GM11168 (cell line): ENCODE results near the gene AIFM2.
"Not testable (repeated sequence)": the region's sequence is repeated elsewhere in the genome, so short reads cannot be mapped to it uniquely, and the experiment has no call there.

Source experiments
- in situ Hi-C: fragments of 300-500 bp; cut with MboI; formaldehyde crosslinking; loops from one replicate; pipeline ENCODE4 v1.12.0; 2022; ENCODE audit warnings: low sequenced_read_pairs; ENCODE audit not compliant: unreplicated experiment

The AIFM2 gene

DNA sequence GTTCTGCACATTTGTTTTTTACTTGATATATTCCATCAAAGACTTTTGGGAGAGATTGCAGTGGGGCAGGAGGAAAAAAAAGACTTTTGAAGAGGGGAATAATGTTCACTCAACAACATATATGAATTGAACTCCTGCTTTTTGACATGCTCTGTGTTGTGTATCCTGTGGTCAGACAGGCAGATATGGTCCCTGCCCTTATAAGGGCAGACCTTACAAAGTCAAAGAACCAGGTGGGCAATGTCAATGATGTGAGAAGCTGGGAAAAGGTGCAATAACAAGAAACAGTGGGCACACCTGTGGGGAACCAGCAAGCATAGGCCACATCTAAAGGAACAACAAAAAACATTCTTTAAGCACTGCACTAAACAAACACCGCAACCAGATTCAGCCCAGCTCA lies 8.2 kb downstream of the AIFM2 start:
- in situ Hi-C loops: no loop called here

DNA sequence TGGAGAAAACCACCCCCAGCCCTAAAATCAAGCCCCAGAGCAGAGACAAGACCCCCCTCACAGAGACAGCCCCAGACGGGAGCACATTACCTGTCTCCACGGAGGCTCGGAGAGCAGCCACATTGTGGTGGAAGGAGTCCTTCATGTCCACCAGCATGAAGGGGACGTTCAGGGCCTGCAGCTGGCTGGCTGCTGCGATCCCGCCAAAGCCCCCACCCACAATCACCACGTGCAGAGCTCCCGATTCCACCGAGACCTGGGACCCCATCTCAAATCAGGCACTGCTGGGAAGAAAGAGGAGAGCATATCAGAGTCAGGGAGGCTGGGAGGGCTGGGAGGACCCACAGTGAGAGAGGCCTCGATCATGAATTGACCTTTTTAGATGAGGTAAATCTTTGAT lies 8.8 kb downstream of the AIFM2 start:
- in situ Hi-C loops: no loop called here

DNA sequence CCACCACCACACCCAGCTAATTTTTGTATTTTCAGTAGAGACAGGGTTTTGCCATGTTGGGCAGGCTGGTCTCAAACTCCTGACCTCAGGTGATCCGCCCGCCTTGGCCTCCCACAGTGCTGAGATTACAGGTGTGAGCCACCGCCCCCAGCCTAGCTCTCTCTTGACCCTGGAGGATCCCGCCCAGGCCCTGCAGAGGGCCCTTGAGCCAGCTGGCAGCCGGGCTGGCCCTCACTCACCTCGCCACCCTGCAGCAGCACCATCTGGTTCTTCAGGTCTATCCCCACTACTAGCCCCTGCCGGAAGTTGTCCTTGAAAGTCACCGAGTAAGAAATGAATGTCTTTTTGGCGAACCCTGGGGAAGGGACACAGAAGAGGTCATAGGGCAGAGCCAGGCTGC lies 9.5 kb downstream of the AIFM2 start:
- in situ Hi-C loops: not testable (repeated sequence)

DNA sequence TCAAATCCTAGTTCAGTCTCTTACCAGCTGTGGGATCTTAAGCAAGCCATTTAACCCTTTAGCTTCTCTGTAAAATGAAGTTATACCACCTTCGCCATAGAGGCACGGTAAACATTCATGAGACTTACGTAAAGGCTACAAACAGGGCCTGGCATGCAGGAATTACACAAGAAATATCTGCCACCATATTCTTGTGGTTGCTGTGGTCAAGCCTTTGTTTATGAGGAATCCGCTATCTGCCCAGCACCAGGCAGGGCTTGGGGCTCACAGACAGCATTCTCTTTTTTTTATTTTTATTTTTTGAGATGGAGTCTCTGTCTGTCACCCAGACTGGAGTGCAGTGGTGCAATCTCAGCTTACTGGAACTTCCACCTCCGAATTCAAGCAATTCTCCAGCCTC lies 9.9 kb downstream of the AIFM2 start:
- in situ Hi-C loops: no loop called here

DNA sequence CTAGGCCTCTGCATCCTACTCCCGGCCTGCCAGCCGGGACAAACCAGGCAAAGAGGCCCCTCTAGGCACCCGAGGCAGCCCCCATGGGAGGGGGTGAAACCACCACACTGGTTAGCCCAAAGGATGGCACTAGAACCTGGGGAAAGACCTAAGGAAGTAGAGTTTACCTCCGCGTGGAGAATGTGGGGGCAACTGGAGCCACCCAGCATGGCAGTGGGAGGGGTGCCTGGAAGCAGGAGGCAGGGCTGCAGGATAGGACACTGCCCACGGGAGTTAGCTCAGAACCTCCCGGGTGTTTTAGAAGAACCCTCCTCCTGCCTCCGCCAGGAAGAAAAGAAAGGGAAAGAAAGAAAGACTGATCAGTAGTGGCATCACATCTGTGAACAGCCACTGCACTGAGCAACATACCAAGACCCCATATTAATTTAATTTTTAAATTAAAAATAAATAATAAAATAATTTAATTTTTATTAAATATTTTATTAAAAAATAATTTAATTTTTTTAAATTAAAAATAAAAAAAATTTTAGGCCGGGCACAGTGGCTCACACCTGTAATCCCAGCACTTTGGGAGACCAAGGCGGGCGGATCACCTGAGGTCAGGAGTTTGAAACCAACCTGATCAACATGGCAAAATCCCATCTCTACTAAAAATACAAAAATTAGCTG lies 11.2 kb downstream of the AIFM2 start:
- in situ Hi-C loops: no loop called here

DNA sequence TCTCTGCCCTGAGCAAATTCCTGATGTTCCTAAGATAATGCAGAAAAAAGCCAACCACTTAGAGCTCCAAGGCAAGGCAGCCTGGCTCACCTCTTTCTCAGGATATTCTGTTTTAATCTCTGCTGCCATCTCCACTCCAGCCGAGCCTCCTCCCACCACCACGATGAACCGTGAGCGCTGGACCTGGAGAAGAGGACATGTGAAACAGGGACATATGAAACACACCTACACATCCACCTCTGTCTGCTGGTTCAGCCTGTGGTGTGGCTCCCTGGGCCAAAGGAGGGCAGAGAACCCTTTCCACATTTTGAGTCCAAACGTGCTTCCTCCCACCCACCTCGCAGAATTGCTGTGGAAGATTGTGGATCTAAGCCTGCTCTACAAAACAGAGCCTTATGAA lies 12.2 kb downstream of the AIFM2 start:
- in situ Hi-C loops: no loop called here

DNA sequence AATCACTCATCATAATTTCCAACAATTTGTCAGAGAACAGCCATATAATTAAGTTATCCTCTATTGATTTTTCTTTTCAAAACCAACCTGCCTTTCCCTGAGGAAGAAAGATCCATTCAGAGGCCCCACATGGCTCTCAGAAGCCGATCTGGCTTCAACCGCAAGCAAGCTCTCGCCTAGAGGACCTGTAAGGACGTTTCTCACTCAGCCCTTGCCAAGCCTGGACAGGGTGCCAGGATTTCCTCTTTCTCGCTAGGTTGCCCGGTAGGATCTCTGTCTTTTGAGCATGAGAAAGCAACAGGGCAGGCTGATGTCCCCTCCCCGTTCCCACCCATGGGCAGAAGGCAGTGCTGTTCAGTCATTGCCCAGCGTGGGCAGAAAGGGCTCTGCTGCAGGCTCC lies 13.0 kb downstream of the AIFM2 start:
- in situ Hi-C loops: no loop called here

DNA sequence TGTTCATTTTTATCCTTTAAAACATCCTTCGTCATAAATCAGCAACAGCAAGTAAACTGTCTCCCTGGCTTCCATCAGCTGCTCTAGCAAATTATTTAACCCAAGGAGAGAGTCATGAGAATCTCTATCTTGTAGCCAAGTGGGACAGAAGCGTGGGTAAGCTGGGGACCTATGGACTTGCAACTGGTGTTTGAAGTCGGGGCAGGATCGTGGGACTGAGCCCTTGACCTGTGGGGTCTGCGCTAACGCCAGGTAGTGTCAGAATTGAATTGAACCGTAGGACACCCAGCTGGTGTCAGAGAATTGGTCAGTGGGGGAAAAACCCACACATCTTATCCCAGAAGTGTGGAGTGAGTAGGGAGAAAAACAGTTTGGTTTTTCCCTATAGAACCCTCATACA lies 13.4 kb downstream of the AIFM2 start:
- in situ Hi-C loops: no loop called here

DNA sequence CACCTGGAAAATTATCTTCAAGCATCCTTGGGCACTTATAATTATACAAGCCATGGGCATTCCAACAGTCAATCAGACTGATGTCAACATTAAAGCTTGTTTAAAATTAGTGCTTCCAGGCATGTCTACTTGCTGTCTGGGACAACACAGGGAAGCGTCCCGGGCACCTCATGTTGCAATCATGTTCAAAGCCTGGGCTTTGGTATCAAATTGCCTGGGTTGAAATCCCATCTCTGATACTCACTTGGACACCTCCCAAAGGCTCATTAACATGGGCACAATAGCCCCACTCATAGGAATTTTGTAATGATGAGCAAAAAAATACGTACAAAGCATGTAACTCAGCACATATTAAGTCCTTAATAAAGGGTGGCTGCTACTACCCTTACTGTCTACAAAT lies 14.4 kb downstream of the AIFM2 start:
- in situ Hi-C loops: no loop called here

DNA sequence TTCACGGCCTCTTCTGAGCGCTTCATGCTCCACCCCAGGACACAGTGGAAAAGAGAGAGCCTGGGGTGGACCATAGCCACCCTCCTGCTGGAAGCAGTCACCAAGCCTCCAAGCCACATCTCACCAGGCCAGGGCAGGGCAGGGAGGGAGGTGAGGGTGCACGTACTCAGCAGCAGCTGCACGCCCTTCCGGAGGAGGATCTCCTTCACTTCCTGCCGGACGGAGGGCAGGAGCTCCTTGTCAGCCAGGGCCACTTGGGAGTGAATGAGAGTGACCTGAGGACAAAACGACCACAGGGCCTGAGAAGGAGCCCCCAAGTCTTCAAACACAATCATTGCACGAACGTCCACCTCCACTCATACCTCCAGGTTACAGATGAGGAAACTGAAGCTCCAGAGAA lies 15.0 kb downstream of the AIFM2 start:
- in situ Hi-C loops: no loop called here

DNA sequence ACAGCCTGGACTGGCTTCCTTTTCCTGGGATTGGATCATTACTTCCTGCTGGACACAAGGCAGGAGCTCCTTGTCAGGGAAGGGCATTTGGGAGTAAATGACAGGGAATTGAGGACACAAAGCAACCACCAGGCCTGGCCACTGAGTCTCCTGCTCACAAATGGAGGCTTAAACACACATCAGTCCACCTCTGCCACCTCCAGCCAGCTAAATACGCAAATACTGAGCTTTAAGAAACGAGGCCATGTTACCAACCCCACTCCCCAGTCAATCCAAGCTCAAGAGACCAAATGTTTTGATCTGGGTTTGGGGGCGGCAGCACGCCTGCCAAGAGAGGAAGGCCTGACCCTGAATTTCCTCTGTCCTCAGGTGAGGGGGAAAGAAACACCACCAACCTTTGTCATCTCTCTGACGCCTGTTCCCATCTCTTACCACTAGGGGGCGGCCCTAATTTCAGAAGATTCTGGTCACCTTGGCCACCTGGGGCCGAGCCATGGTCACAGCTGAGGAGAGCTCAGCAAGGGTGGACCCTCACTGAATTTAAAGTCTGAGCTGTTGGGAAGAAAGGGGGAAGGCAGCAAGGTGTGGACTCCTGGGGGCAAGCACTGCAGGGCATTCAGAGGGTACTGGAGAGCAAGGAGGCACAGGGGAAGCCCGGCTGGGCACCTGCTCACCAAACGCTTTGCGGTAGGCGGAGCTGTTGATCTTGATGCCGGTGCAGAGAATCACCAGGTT lies 16.5 kb downstream of the AIFM2 start:
- in situ Hi-C loops: no loop called here

DNA sequence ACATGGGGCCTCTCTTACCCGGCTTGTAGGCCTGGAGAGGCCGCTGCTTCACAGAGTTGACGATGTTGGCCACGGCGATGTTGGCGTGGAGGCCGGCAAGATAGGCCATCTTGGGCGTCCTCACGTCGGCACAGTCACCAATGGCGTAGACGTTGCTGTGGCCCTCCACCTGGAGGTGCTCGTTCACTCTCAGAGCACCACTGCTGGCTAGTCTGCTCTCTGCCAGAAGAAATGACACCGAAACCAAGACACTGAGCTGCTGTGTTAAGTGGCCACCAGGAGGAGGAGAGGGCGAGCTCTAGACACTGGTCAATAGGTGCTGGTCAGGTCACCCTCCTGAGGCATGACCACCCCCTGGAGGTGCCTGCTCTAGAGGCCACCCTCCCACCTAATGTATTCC lies 17.7 kb downstream of the AIFM2 start:
- in situ Hi-C loops: no loop called here

DNA sequence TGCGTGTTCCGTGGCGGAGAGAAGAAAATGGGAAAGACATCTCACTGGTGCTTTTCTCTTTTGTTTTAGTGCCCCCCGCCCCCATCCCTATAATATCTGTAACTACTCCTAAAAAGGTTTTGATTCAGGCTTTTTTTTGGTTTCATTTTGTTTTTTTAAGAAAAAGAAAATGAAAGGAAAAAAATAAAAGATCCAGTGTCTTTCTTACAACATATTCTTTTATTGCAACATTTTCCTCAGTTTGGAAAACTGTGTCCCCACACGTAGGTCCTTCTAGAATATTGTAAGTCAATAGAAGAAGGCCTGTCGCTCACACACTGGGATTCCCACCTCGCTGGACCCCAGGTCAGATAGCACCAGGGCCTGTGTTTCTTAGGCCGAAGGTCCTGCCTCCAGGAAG lies 20.6 kb downstream of the AIFM2 start:
- in situ Hi-C loops: no loop called here

DNA sequence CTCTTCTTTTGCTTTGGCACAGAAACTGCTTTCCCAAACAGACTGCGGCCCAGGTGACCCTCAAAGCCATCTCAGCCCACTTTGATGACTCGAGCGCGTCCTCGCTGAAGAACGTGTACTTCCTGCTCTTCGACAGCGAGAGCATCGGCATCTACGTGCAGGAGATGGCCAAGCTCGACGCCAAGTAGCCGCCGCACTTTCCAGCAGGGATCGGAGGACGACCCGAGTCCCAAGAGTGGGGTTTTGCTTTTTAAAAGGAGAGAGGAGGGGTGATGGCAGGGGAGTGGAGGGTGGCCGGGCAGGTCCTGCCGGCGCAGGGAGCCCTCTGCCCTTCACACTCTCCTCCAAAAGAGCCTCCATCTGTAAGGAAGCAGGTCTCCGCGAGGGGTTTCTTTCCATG lies 21.1 kb downstream of the AIFM2 start:
- in situ Hi-C loops: no loop called here

DNA sequence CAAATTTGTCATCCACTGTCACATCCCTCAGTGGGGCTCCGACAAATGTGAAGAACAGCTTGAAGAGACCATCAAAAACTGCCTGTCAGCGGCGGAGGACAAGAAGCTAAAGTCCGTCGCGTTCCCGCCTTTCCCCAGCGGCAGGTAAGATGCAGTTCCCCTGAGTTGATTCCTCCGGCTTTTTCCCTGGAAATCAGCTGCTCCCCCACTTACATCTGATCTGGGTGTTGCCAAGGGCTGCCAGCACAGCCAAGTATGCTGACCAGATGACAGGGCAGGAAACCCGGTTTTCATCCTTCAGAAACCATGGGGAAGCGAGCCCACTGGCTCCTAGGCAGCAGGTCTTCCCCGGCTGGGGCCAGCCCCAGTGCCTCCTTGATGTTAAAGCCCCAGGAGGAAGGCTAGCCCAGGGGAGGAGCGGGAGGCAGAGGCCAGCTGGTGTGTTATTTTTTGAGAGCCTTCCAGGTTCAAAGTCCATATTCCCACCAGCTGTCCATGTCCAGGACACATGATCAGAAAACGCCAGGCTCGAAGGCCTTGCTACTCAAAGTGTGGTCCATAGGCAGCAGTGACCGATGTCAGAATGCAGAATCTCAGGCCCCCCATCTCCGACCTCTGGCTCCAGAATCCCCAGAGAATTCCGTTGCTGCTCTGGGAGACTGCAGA lies 23.4 kb downstream of the AIFM2 start:
- in situ Hi-C loops: no loop called here

DNA sequence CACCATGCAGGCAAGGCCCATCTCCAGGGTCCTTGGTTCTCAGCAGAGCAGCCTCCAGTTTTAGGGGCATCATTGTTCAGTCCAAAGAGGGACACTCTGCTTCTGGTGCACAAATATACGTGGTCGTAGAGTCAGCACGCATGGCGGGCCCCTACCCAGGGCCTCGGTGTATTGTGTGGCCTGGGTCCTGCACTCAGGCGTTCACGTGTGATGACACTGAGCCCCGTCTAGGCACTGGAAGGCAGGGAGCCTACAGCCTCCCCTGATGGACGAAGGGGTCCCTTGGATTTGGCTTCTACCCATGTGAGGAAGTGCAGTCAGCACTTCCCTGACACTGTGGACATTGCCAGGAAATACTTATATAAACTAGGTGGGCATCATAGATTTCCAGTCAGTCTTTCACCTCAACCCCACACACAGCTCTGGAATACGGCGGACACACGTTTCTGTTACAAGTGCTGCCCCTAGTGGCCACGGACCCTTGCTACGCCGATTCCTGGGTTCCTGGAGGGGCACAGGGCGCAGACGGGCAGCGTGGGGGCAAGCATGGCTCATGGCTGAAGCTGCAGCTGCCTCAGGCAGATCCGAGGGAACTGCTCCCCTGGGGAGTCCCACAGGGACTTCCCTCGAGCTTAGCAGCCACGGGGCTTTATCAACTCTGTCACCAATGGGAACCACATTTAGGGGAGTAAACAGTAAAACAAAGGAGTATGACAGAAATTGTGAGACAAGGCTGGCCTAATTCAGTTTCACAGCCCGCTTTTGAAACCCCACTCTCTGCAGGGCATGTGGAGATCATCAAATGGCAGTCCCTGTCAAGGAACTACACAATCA lies 25.4 kb downstream of the AIFM2 start:
- in situ Hi-C loops: no loop called here

DNA sequence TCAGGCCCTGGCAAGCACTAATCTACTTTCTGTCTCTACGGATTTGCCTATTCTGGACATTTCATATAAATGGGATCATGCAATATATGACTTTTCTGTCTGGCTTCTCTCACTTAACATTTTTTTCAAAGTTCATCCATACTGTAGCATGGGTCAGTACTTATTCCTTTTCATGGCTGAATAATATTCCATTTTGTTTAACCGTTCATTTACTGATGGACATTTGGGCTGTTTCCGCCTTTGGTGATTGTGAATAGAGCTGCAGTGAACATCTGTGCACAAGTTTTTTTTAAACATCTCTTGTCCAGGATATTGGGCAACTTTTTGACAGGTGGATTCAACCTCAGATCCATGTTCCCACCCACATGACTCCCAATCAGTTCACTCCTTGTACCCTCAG lies 31.0 kb downstream of the AIFM2 start:
- in situ Hi-C loops: no loop called here

DNA sequence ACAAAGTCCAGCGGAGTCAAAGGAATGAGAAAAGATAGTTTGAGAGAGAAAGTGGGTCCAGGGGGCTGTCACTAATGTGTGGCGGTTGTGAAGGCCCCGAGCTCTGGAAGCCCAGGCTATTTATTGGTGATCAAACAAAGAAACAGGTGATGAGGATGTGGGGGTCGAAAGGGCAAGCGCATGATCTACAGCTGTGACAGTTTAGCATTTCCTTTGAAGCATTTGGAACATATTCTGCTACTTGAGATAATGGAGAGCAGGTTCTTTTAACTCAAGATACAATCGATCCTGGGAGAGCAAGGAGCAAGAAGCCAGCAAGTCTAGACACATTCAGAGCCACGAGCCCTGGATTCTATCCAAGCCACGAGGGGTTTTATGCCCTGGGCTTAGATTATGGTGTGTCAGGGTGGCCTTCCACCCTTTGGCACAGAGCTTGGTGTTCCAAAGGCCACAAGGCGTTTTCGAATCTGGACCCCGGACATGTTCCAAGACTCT lies 31.5 kb downstream of the AIFM2 start:
- in situ Hi-C loops: not testable (repeated sequence)

DNA sequence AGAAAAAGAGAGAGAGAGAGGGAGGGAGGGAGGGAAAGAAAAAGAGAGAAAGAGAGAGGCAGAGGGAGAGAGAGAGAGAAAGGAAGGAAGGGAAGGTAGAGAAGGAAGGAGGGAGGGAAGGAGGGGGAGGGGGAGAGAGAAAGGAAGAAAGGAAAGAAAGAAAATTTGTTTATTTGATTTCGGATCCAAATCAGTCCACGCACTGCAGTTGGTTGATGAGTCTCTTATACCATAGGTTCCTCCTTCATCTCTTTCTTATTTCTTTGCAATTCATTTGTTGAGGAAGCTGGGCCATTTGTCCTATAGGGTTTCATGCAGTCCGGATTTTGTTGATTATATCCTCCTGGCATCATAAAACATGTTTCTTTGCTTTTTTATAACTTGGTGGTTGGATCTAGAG lies 34.4 kb downstream of the AIFM2 start:
- in situ Hi-C loops: no loop called here

DNA sequence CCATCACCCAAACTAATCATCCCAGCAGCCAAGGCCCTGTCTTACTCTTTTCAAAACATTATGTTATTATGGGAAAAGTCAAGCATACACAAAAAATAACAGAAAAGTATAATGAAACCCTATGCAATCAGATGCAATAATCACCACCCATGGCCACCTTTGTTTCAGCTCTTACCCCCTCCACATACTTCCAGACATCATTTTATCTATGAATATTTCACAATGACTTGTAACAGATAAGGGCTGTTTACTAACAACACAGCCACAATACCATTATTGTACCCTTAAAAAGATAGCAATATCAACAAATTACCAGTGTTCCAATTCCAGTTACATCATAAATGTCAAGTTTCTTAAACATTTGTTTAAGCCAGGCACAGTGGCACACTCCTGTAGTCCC lies 35.2 kb downstream of the AIFM2 start:
- in situ Hi-C loops: no loop called here
